T-cell (primary cell): Measurements from ENCODE around the gene SPRN. TPM values are rescaled to one million over a fixed set of nuclear protein-coding genes. Genes with fewer than 3 reads are reported as not detected.
A peak's percentile ranks its signal among the peaks of the same experiment; 100 is the strongest.
"Not testable (repeated sequence)": the region's sequence is repeated elsewhere in the genome, so short reads cannot be mapped to it uniquely, and the experiment has no call there.

Experiments used
- ATAC-seq, 4 experiments: fragments of 200-7000 bp in 3 of 4; fragments of 150-1000 bp in 1 of 4; cut with Tn5 transposase; replicated peaks in 1 of 4; 1 replicate in 3 of 4; 2 replicates in 1 of 4; pipeline ENCODE4 v1.10.0; 2021; ENCODE audit warnings: moderate library complexity in 3 of 4, mild to moderate bottlenecking in 2 of 4, moderate number of reproducible peaks in 1 of 4
- CTCF ChIA-PET, 2 donors: fragments of 300-600 bp; sonication (Branson Sonifier 250); formaldehyde crosslinking; loops; one replicate each; lab custom pipeline; 2022; ENCODE audit warnings: antibody characterized with exemption in 2 of 2; lab: Charles Lee
- POLR2A ChIA-PET, 2 donors: fragments of 300-600 bp; sonication (Branson Sonifier 250); formaldehyde crosslinking; loops; one replicate each; lab custom pipeline; 2022; ENCODE audit warnings: antibody characterized with exemption in 2 of 2; lab: Charles Lee
- DNase-seq, 35 experiments: peaks; one replicate each; pipeline versions ENCODE4 v3.0.0 to v3.0.0-alpha.2; 2013 to 2023
- H3K27ac ChIP-seq: one replicate; pipeline ENCODE4 v1.5.1; 2013; ENCODE audit warnings: low read length
- H3K27me3 ChIP-seq, 2 experiments: replicated peaks in 1 of 2; 1 replicate in 1 of 2; 2 replicates in 1 of 2; pipeline versions ENCODE4 v1.6.1 to v1.7.0; 2013; ENCODE audit warnings: low read length in 1 of 2, mixed read lengths in 1 of 2; ENCODE audit not compliant: control insufficient read depth in 2 of 2, insufficient read depth in 2 of 2; ENCODE audit errors: extremely low read depth in 1 of 2
- H3K36me3 ChIP-seq, 2 donors: 1 replicate in 1 of 2; 2 replicates in 1 of 2; pipeline versions ENCODE4 v1.6.1 to v1.7.0; 2013; ENCODE audit warnings: low read length in 1 of 2; ENCODE audit not compliant: control insufficient read depth in 2 of 2, insufficient read depth in 1 of 2; ENCODE audit errors: extremely low read depth in 1 of 2
- H3K4me1 ChIP-seq, 2 experiments: 1 replicate in 1 of 2; 2 replicates in 1 of 2; pipeline versions ENCODE4 v1.6.1 to v1.7.0; 2013; ENCODE audit warnings: low read length in 2 of 2, mixed read lengths in 1 of 2; ENCODE audit not compliant: insufficient read depth in 2 of 2, control insufficient read depth in 1 of 2; ENCODE audit errors: extremely low read depth in 1 of 2
- H3K4me3 ChIP-seq, 2 donors: 1 replicate in 1 of 2; 2 replicates in 1 of 2; pipeline versions ENCODE4 v1.5.1 to v1.7.0; 2013; ENCODE audit warnings: mild to moderate bottlenecking in 2 of 2, low read length in 1 of 2, moderate library complexity in 1 of 2; ENCODE audit not compliant: control insufficient read depth in 1 of 2; ENCODE audit errors: extremely low read depth in 1 of 2
- H3K9me3 ChIP-seq: 2 replicates; pipeline ENCODE4 v1.7.0; 2013
- H3K27ac Mint-ChIP-seq, 2 donors: one replicate each; pipeline ENCODE4 v1.8.0; 2020 to 2021; ENCODE audit warnings: mild to moderate bottlenecking in 2 of 2, mixed read lengths in 2 of 2
- H3K27me3 Mint-ChIP-seq, 2 donors: one replicate each; pipeline ENCODE4 v1.8.0; 2021 to 2022; ENCODE audit warnings: mixed read lengths in 2 of 2
- H3K36me3 Mint-ChIP-seq: one replicate; pipeline ENCODE4 v1.8.0; 2021; ENCODE audit warnings: mixed read lengths
- H3K4me1 Mint-ChIP-seq, 3 donors: one replicate each; pipeline ENCODE4 v1.8.0; 2020 to 2022; ENCODE audit warnings: mixed read lengths in 3 of 3, mild to moderate bottlenecking in 1 of 3
- H3K4me3 Mint-ChIP-seq, 3 donors: one replicate each; pipeline ENCODE4 v1.8.0; 2020 to 2022; ENCODE audit warnings: mild to moderate bottlenecking in 3 of 3, mixed read lengths in 3 of 3, moderate library complexity in 3 of 3
- H3K9me3 Mint-ChIP-seq, 3 donors: one replicate each; pipeline ENCODE4 v1.8.0; 2020 to 2022; ENCODE audit warnings: mixed read lengths in 3 of 3
- WGBS: methylation state at CpG from one replicate; pipeline ENCODE4 v1.1.5; 2013; ENCODE audit warnings: missing lambda C conversion rate; ENCODE audit not compliant: insufficient coverage; 5-methylcytosine and 5-hydroxymethylcytosine counted together
- total RNA-seq, 35 experiments: library from RNA in 6 of 35; stranded (reverse) in 6 of 35; fragments of 120-200 nt in 1 of 35; gene quantifications; one replicate each; pipeline versions ENCODE4 v1.2.1 to v1.2.4 and lab custom pipeline; 2013 to 2026

Gene SPRN
- total RNA-seq, 5 donors from 2014 or later (not counting 1 experiment from before 2014, with no cell fraction given), result 0.06 to 0.12 TPM; not detected in 3

GRCh38 chr10:133388236-133388972 lies 36.0 kb downstream of the SPRN start:
- Mint-ChIP-seq H3K27ac (peak overlapping the region; percentile 95 to 97), H3K4me1 (peaks cover 20 to 44% (median 42%) of the 10 kb centered on the region in 3 donors), H3K9me3 (no peaks in the 10 kb centered on the region), H3K27me3 (no peaks in the 10 kb centered on the region), H3K36me3 (peaks cover 3% of the 10 kb centered on the region), H3K4me3 (peak overlapping the region; percentile 79 to 84 (median 84))
- ChIA-PET CTCF (interaction anchor here in 1 of 2 donors (1.5 kb wide), 1 partner anchor 59 kb away, joined by 4 read pairs; no protein-coding TSS in a partner anchor), POLR2A (no interaction called here)
- Histone ChIP-seq H3K9me3 (no peaks in the 10 kb centered on the region), H3K4me1 (peaks cover 10 to 47% of the 10 kb centered on the region in 2 experiments), H3K27ac (peak overlapping the region; percentile 80), H3K36me3 (peaks cover 0 to 6% of the 10 kb centered on the region in 2 donors), H3K4me3 (peak overlapping the region; percentile 56 to 83), H3K27me3 (no peaks in the 10 kb centered on the region)
- ATAC-seq, result no peak
- 82% methylated on average over 16 of the region's 17 CpGs for WGBS
- DNase-seq, result no peak

DNA sequence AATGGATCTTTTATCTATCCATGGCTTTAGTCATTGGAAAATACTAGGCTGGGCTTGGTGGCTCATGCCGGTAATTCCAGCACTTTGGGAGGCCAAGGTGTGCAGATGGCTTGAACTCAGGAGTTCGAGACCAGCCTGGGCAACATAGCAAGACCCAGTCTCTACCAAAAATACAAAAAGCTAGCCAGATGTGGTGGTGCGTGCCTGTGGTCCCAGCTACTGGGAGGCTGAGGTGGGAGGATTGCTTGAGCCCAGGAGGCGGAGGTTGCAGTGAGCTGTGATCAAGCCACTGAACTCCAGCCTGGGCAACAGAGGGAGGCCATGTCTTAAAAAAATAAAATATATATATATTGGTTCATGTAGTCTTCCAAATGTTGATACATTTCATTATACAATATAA lies 37.5 kb downstream of the SPRN start:
- H3K4me3 Mint-ChIP-seq, H3K36me3 Mint-ChIP-seq, H3K27ac Mint-ChIP-seq, H3K27me3 ChIP-seq, H3K27ac ChIP-seq, POLR2A ChIA-PET, H3K9me3 ChIP-seq, H3K27me3 Mint-ChIP-seq, H3K36me3 ChIP-seq, H3K4me3 ChIP-seq, ATAC-seq, DNase-seq, H3K9me3 Mint-ChIP-seq: not testable (repeated sequence)
- no CpG with 5 or more reads among the region's 4 CpGs for WGBS
- peaks cover 10 to 38% of the 10 kb centered on the region in 2 experiments for H3K4me1 ChIP-seq
- H3K4me1 Mint-ChIP-seq, result peaks cover 15 to 40% (median 39%) of the 10 kb centered on the region in 3 donors
- CTCF ChIA-PET, result interaction anchor here in 1 of 2 donors (1.5 kb wide), 1 partner anchor 58 kb away, joined by 4 read pairs; no protein-coding TSS in a partner anchor

DNA sequence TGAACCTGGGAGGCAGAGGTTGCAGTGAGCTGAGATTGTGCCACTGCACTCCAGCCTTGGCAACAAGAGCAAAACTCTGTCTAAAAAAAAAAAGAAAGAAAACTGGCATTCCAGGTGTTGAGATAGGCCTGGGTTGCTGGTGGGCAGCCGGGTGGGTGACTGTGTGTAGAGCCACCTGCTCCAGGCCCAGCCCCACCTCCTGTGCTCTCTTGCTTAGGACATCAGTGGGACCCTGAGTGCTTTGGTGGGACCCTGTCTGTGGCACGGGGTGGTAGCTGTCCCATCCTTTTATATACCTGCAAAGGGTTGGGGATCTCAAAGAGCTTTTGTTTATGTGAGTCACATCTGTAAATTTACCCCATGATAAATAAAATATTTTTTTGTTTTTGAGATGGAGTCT lies 39.2 kb downstream of the SPRN start:
- Histone ChIP-seq H3K27me3 (no peaks in the 10 kb centered on the region), H3K9me3 (no peaks in the 10 kb centered on the region), H3K36me3 (peaks cover 0 to 6% of the 10 kb centered on the region in 2 donors), H3K4me1 (peaks cover 7 to 23% of the 10 kb centered on the region in 2 experiments), H3K4me3 (no peak overlapping the region), H3K27ac (no peak overlapping the region)
- H3K27ac Mint-ChIP-seq, result no peak overlapping the region
- no peaks in the 10 kb centered on the region for H3K27me3 Mint-ChIP-seq
- peaks cover 9 to 31% (median 29%) of the 10 kb centered on the region in 3 donors for H3K4me1 Mint-ChIP-seq
- H3K36me3 Mint-ChIP-seq, result peaks cover 8% of the 10 kb centered on the region
- no peaks in the 10 kb centered on the region for H3K9me3 Mint-ChIP-seq
- 100% methylated on average over 1 of the region's 2 CpGs for WGBS
- H3K4me3 Mint-ChIP-seq, result no peak overlapping the region
- DNase-seq (no peak), ATAC-seq (no peak)
- POLR2A ChIA-PET, result no interaction called here
- CTCF ChIA-PET, result no interaction called here

- Histone ChIP-seq H3K27ac (no peak overlapping the region), H3K9me3 (no peaks in the 10 kb centered on the region), H3K4me3 (no peak overlapping the region), H3K27me3 (no peaks in the 10 kb centered on the region), H3K36me3 (peaks cover 0 to 6% of the 10 kb centered on the region in 2 donors), H3K4me1 (peaks cover 4 to 21% of the 10 kb centered on the region in 2 experiments)
- DNase-seq, result no peak
- H3K27me3 Mint-ChIP-seq, result no peaks in the 10 kb centered on the region
- peaks cover 8% of the 10 kb centered on the region for H3K36me3 Mint-ChIP-seq
- 91% methylated on average over 8 of the region's 13 CpGs for WGBS
- no peak overlapping the region for H3K27ac Mint-ChIP-seq
- H3K4me3 Mint-ChIP-seq, result no peak overlapping the region
- H3K9me3 Mint-ChIP-seq, result no peaks in the 10 kb centered on the region
- H3K4me1 Mint-ChIP-seq, result peaks cover 5 to 23% (median 23%) of the 10 kb centered on the region in 3 donors
- no peak for ATAC-seq
- ChIA-PET CTCF (interaction anchor here in 1 of 2 donors (0.6 kb wide), 1 partner anchor 16 kb away, joined by 4 read pairs; no protein-coding TSS in a partner anchor), POLR2A (no interaction called here)
Measured at GRCh38 chr10:133384071-133384470, 40.4 kb downstream of the SPRN start.

DNA sequence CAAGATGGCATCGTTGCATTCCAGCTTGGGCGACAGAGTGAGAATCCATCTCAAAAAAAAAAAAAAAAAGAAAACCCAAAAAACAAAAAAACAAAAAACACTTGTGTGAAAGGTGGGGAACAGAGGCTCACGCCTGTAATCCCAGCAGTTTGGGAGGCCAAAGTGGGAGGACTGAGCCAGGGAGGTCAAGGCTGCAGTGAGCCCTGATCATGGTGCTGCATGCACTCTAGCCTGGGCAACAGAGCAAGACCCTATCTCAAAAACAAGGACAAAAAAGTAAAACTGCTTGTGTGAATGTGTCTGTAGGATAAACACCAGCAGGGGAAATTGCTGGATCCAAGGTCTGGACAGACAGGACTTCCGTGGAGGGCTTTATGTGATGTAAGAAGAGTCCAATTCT lies 40.9 kb downstream of the SPRN start:
- no peak overlapping the region for H3K4me3 Mint-ChIP-seq
- POLR2A ChIA-PET, result interaction anchor here in 1 of 2 donors (0.7 kb wide), 1 partner anchor 18 kb away, joined by 6 read pairs; no protein-coding TSS in a partner anchor
- no peak overlapping the region for H3K27ac Mint-ChIP-seq

GRCh38 chr10:133381036-133381435 lies 43.4 kb downstream of the SPRN start:
- Histone ChIP-seq H3K4me1 (peaks cover 0 to 21% of the 10 kb centered on the region in 2 experiments), H3K27ac (no peak overlapping the region), H3K27me3 (peaks cover 0 to 5% of the 10 kb centered on the region in 2 experiments), H3K36me3 (peaks cover 0 to 6% of the 10 kb centered on the region in 2 donors), H3K4me3 (no peak overlapping the region), H3K9me3 (no peaks in the 10 kb centered on the region)
- ChIA-PET POLR2A (no interaction called here), CTCF (no interaction called here)
- ATAC-seq (no peak), DNase-seq (no peak)
- Mint-ChIP-seq H3K36me3 (peaks cover 5% of the 10 kb centered on the region), H3K27ac (no peak overlapping the region), H3K27me3 (no peaks in the 10 kb centered on the region), H3K9me3 (no peaks in the 10 kb centered on the region), H3K4me3 (peak overlapping the region in 2 of 3 donors; percentile 40 to 67), H3K4me1 (peaks cover 0 to 17% (median 13%) of the 10 kb centered on the region in 3 donors)
- 77% methylated on average over 6 of the region's 8 CpGs for WGBS

More for the DNA sequence above, 40.9 kb downstream of the SPRN start:
- DNase-seq (no peak), ATAC-seq (no peak)
- Histone ChIP-seq H3K4me3 (no peak overlapping the region), H3K27me3 (no peaks in the 10 kb centered on the region), H3K36me3 (peaks cover 0 to 6% of the 10 kb centered on the region in 2 donors), H3K27ac (no peak overlapping the region), H3K9me3 (no peaks in the 10 kb centered on the region), H3K4me1 (peaks cover 0 to 16% of the 10 kb centered on the region in 2 experiments)
- Mint-ChIP-seq H3K36me3 (peaks cover 8% of the 10 kb centered on the region), H3K27me3 (no peaks in the 10 kb centered on the region), H3K9me3 (no peaks in the 10 kb centered on the region), H3K4me1 (peaks cover under 1 to 18% (median 18%) of the 10 kb centered on the region in 3 donors)
- 80% methylated on average over 1 of the region's 4 CpGs for WGBS
- CTCF ChIA-PET, result interaction anchor here in 1 of 2 donors (0.7 kb wide), 1 partner anchor 149 kb away, joined by 3 read pairs; no protein-coding TSS in a partner anchor
